Activated T-cell treated with anti-CD3 and anti-CD28 coated beads, Interleukin-2, amount 50 U/mL, for 72 hours (primary cell): ENCODE results near the gene QPRT. TPM values are rescaled to one million over a fixed set of nuclear protein-coding genes. Genes with fewer than 3 reads are reported as not detected.
"Not testable (repeated sequence)": the region's sequence is repeated elsewhere in the genome, so short reads cannot be mapped to it uniquely, and the experiment has no call there.

Experiments used
- ATAC-seq, 2 donors: fragments of 150-1000 bp; cut with Tn5 transposase; replicated peaks in 1 of 2; 2 replicates each; pipeline ENCODE4 v1.10.0; 2021; ENCODE audit warnings: moderate library complexity in 2 of 2, mild to moderate bottlenecking in 1 of 2
- DNase-seq, 2 donors: peaks; one replicate each; pipeline ENCODE4 v3.0.0; 2021 to 2022; ENCODE audit warnings: mixed read lengths in 1 of 2
- H3K27ac Mint-ChIP-seq: one replicate; pipeline ENCODE4 v1.8.0; 2022; ENCODE audit warnings: mild to moderate bottlenecking, moderate library complexity, mixed read lengths
- H3K27me3 Mint-ChIP-seq: one replicate; pipeline ENCODE4 v1.8.0; 2022; ENCODE audit warnings: low read depth, mixed read lengths
- H3K36me3 Mint-ChIP-seq, 2 donors: one replicate each; pipeline ENCODE4 v1.8.0; 2022; ENCODE audit warnings: mixed read lengths in 2 of 2, mild to moderate bottlenecking in 1 of 2; ENCODE audit not compliant: insufficient read depth in 2 of 2
- H3K4me1 Mint-ChIP-seq: one replicate; pipeline ENCODE4 v1.8.0; 2022; ENCODE audit warnings: low read depth, mixed read lengths
- H3K4me3 Mint-ChIP-seq, 2 donors: one replicate each; pipeline ENCODE4 v1.8.0; 2022; ENCODE audit warnings: mild to moderate bottlenecking in 2 of 2, mixed read lengths in 2 of 2, moderate library complexity in 2 of 2
- H3K9me3 Mint-ChIP-seq, 2 donors: one replicate each; pipeline ENCODE4 v1.8.0; 2022; ENCODE audit warnings: mixed read lengths in 2 of 2
- total RNA-seq, 2 donors: library from RNA; stranded (reverse); gene quantifications; one replicate each; pipeline ENCODE4 v1.2.3, GENCODE V29; 2022

Gene QPRT
- total RNA-seq, 2 donors from 2014 or later: 4.5 to 5.6 TPM

DNA sequence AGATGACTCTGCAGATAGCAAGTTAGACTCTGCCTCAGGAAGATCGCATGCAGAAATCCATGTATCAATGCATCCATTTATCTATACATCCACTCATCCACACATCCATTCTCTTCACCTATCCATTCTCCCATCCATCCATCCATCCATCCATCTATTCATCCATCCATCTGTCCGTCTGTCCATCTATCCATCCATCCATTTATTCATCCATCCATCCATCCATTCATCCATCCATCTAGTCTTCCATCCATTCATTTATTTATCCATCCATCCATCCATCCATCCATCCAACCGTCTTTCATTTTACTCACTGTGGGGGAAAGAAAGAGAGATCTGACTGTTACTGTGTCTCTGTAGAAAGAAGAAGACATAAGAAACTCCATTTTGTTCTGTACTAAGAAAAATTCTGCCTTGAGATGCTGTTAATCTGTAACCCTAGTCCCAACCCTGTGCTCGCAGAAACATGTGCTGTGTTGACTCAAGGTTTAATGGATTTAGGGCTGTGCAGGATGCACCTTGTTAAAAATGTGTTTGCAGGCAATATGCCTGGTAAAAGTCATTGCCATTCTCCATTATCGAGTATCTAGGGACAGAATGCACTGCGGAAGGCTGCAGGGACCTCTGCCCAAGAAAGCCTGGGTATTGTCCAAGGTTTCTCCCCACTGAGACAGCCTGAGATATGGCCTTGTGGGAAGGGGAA lies 61.1 kb downstream of the QPRT start:
- not testable (repeated sequence) for DNase-seq, H3K27ac Mint-ChIP-seq, ATAC-seq, H3K27me3 Mint-ChIP-seq, H3K9me3 Mint-ChIP-seq, H3K4me3 Mint-ChIP-seq, H3K36me3 Mint-ChIP-seq
- peaks cover 68% of the 10 kb centered on the region for H3K4me1 Mint-ChIP-seq

DNA sequence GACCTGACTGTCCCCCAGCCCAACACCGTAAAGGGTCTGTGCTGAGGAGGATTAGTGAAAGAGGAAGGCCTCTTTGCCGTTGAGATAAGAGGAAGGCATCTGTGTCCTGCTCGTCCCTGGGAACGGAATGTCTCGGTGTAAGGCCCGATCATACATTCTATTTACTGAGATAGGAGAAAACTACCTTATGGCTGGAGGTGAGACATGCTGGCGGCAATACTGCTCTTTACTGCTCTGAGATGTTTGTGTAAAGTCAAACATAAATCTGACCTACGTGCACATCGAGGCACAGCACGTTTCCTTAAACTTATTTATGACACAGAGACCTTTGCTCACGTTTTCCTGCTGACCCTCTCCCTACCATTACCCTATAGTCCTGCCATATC lies 61.6 kb downstream of the QPRT start:
- H3K27me3 Mint-ChIP-seq, ATAC-seq, H3K27ac Mint-ChIP-seq, DNase-seq, H3K4me3 Mint-ChIP-seq, H3K36me3 Mint-ChIP-seq, H3K9me3 Mint-ChIP-seq: not testable (repeated sequence)
- H3K4me1 Mint-ChIP-seq: peaks cover 73% of the 10 kb centered on the region

DNA sequence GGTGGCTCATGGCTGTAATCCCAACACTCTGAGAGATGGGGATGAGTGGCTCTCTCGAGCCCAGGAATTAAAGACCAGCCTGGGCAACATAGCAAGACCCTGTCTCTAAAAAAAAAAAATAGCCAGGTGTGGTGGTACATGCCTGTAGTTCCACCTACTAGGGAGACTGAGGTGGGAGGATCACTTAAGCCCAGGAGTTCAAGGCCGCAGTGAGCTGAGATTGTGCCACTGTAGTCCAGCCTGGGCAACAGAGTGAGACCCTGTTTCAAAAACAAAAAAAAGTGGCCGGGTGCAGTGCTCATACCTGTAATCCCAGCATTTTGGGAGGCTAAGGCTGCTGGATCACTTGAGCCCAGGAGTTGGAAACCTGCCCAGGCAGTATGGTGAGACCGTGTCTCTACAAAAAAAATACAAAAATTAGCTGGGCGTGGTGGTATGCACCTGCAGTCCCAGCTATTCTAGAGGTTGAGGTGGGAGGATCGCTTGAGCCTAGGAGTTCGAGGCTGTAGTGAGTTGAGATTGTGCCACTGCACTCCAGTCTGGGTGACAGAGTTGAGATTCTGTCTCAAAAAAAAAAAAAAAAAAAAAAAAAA lies 63.8 kb downstream of the QPRT start:
- Mint-ChIP-seq H3K4me1 (peaks cover 86% of the 10 kb centered on the region), H3K36me3 (peaks cover 9 to 12% of the 10 kb centered on the region in 2 donors), H3K27ac (peak overlapping the region; percentile 38), H3K27me3 (no peaks in the 10 kb centered on the region), H3K4me3 (peak overlapping the region; percentile 94 to 95), H3K9me3 (no peaks in the 10 kb centered on the region)
- no peak for DNase-seq
- no peak for ATAC-seq

DNA sequence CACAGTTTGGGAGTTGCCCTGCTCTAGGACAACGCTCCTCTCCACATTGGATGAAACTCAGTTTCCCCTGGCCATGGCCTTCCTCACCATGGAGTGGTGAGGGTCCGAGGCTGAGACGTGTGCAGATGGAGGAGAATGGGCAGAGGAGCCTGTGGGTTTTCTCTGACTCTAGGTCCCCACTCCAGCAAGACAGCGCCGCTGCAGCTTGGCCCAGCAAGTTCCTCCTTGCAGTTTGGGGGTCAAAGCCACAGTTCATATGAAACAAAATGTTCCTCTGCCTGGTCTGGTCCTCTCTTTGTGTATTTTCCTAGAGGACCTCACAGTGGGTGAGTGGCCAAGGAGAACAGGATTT lies 64.5 kb downstream of the QPRT start:
- ATAC-seq: no peak

DNA sequence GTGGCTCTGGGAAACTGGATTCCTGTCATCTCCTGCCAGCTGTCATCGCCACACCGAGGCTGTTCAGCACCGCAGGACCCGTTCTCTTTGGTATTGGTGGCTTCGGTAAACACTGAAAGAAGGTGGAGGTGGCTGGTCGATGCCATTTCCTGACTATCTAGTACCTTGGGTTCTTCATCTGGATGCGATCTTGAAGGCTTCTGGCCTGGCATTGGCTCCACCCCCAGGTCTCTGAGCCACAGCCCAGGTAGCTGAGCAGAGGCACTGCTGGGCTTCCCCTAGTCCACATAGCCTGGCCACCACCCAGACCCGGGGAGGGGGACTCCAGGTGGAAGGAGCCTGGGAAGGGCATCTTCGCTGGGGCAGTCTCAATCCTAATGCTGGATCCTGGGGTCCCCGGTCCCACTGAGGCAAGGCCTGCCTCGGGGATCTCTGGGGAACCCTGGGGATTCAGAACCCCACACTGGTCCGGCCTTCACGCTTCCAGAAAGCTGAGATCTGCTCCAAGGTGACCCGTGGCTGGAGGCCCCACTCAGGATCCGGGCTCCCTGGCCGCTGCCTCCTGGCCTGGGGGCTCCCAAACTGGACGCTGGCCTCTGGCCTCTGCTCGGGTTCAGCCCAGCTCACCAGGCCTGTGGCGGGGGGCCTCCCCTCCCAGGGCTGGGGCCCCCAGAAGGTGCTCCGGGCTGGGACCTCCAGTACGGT lies 65.0 kb downstream of the QPRT start:
- peaks cover 74% of the 10 kb centered on the region for H3K4me1 Mint-ChIP-seq
- ATAC-seq (peak in 1 of 2 donors; percentile 10), DNase-seq (peak; percentile 30 to 52)
- peak overlapping the region; percentile 63 for H3K27ac Mint-ChIP-seq
- no peaks in the 10 kb centered on the region for H3K9me3 Mint-ChIP-seq
- peak overlapping the region; percentile 94 to 95 for H3K4me3 Mint-ChIP-seq
- no peaks in the 10 kb centered on the region for H3K27me3 Mint-ChIP-seq
- H3K36me3 Mint-ChIP-seq: peaks cover 9 to 12% of the 10 kb centered on the region in 2 donors

More for the DNA sequence above, 64.5 kb downstream of the QPRT start:
- Mint-ChIP-seq H3K9me3 (no peaks in the 10 kb centered on the region), H3K4me1 (peaks cover 79% of the 10 kb centered on the region), H3K36me3 (peaks cover 9 to 12% of the 10 kb centered on the region in 2 donors), H3K27me3 (no peaks in the 10 kb centered on the region), H3K27ac (peak overlapping the region; percentile 8), H3K4me3 (peak overlapping the region; percentile 94 to 95)
- no peak for DNase-seq

DNA sequence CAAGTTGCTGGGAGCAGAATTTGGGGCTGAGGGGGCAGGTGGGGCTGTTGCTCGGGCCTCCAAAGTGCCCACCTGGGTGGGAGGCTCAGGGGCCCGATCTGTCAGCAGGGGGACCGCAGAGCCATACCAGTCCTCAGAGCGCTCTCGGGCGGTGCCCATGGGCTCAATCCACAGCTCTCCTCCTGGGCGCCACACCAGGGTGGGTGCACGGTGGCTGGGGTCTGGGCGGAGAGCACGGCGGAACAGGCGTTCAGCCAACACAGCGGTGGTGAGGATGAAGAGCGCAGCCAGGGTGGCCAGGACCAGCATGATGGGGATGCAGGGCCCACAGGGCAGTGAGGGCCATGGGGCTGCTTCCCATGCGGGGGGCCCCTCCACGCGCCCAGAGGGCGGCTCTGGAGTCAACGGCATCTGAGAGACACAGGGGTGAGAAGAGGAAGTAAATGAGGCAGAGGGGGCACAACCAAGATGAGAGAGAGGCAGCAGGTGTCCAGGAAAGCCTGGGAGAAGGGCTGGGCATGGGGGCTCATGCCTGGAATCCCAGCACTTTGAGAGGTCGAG lies 65.6 kb downstream of the QPRT start:
- Mint-ChIP-seq H3K4me1 (peaks cover 69% of the 10 kb centered on the region), H3K27me3 (no peaks in the 10 kb centered on the region), H3K9me3 (no peaks in the 10 kb centered on the region), H3K4me3 (peak overlapping the region; percentile 94 to 95), H3K27ac (peak overlapping the region; percentile 71), H3K36me3 (peaks cover 9 to 12% of the 10 kb centered on the region in 2 donors)
- ATAC-seq (no peak), DNase-seq (peak; percentile 4 to 25)

DNA sequence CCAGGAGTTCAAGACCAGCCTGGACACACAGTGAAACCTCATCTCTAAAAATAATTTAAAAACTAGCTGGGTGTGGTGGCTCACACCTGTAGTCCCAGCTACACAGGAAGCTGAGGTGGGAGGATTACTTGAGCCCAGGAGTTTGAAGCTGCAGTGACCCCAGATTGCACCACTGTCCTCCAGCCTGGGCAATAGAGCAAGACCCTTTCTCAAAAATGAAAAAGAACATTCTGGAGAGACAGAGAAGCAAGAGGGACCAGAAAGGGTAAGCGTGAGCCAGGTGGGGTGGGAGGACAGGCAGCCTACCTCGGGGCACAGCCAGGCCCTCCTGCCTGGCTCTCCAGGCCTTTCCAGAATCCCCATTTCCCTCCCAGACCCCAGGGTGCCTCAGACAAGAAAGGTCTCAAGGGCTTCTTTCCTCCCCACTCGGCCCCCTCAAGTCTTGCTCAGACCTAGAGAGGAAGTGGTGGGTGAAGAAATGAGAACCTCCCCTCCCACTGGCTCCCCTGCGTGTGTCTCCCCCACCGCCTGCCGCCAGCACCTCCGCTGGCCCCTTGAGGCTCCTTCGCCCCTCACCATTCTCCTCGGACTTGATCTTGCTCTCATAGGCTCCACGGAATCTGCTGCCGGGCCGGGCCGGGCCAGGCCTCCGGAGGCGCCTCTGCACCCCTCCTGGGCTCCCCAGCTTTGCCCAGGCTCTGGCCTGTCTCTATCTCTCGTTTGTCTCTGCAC lies 66.3 kb downstream of the QPRT start:
- Mint-ChIP-seq H3K9me3 (no peaks in the 10 kb centered on the region), H3K4me3 (peak overlapping the region; percentile 94 to 95), H3K36me3 (peaks cover 6 to 12% of the 10 kb centered on the region in 2 donors), H3K27me3 (no peaks in the 10 kb centered on the region), H3K4me1 (peaks cover 63% of the 10 kb centered on the region), H3K27ac (peak overlapping the region; percentile 98)
- peak; percentile 77 to 79 for DNase-seq
- ATAC-seq: peak; percentile 74 to 79

DNA sequence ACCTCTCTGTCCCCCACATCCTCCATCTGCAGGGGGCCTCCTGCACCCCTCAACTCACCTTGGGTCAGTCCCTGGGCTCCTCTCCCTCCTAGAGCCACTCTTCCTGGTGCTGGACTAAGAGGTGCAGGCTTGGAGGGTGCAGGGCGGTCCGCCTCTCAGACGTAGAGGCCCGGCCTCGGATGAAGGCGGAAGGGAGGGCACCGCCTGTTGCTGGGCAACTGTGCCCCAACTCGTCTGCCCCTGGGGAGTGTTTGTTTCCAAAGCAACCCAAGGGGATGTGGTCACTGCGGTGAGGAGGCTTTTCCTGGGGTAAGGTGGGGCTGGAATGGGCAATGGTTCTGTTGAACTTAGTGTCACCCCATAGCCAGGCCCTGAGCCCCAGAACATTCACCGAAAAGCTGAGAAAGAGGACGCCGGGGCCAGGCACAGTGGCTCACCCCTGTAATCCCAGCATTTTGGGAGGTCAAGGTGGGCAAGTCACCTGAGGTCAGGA lies 66.9 kb downstream of the QPRT start, which contains the start of gene C16orf54:
Gene C16orf54 (minus strand): TSS at position 138 of the 493 bp plus-strand sequence. CDS start 1,039 bp downstream, outside the sequence.
- peaks cover 56% of the 10 kb centered on the region for H3K4me1 Mint-ChIP-seq
- H3K9me3 Mint-ChIP-seq: no peaks in the 10 kb centered on the region
- peak within 1 kb of the TSS; percentile 98 for H3K27ac Mint-ChIP-seq
- peak; percentile 90 for ATAC-seq
- peak within 1 kb of the TSS; percentile 94 to 95 for H3K4me3 Mint-ChIP-seq
- no peaks in the 10 kb centered on the region for H3K27me3 Mint-ChIP-seq
- peaks cover 6 to 12% of the 10 kb centered on the region in 2 donors for H3K36me3 Mint-ChIP-seq
- DNase-seq: peak; percentile 91 to 92

DNA sequence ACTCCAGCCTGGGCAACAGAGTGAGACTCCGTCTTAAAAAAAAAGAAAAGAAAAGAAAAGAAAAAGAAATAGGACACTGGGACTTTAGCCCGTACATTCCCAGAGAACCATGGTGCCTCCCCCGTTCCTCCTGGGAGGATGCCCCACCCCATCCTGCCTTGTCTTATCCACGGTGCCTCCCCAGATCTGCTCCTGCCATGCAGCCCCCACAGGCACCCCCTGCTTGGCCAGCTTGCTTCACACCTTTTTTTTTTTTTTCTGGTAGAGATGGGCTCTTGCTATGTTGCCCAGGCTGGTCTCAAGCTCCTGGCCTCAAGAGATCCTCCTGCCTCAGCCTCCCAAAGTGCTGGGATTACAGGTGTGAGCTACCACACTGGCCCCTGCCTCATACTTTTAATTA lies 67.5 kb downstream of the QPRT start:
- not testable (repeated sequence) for H3K27me3 Mint-ChIP-seq, H3K9me3 Mint-ChIP-seq, ATAC-seq
- peaks cover 50% of the 10 kb centered on the region for H3K4me1 Mint-ChIP-seq
- peak overlapping the region; percentile 94 to 95 for H3K4me3 Mint-ChIP-seq
- peak overlapping the region; percentile 98 for H3K27ac Mint-ChIP-seq
- H3K36me3 Mint-ChIP-seq: peaks cover 5 to 12% of the 10 kb centered on the region in 2 donors
- peak in 1 of 2 donors; percentile 14 for DNase-seq

Other genes starting within 250 kb of the QPRT start
- 10 to 100 TPM; 12.0 to 14.6 TPM for gene BOLA2, start 224.8 kb upstream of the QPRT start, total RNA-seq
- 10 to 100 TPM; 44.6 to 78.6 TPM for gene SLX1B, start 224.6 kb upstream of the QPRT start, total RNA-seq
- gene SULT1A4, start 219.3 kb upstream of the QPRT start, total RNA-seq: 1 to 10 TPM; 1.4 to 2.0 TPM
- 10 to 100 TPM; 81.5 to 90.4 TPM for gene NPIPB12, start 172.8 kb upstream of the QPRT start, total RNA-seq
- 10 to 100 TPM; 77.4 to 84.4 TPM for gene SPN, start 15.9 kb upstream of the QPRT start, total RNA-seq
- 10 to 100 TPM; 23.7 to 25.9 TPM for gene C16orf54, start 66.8 kb downstream of the QPRT start, total RNA-seq
- not detected for gene ZG16, start 99.1 kb downstream of the QPRT start, total RNA-seq
- gene KIF22, start 111.6 kb downstream of the QPRT start, total RNA-seq: 100 to 1,000 TPM; 153 to 180 TPM
- 100 to 1,000 TPM; 266 to 329 TPM for gene MAZ, start 127.3 kb downstream of the QPRT start, total RNA-seq
- 1 to 10 TPM; 2.4 to 2.8 TPM for gene PRRT2, start 133.0 kb downstream of the QPRT start, total RNA-seq
- 10 to 100 TPM; 14.8 to 17.8 TPM for gene PAGR1, start 137.0 kb downstream of the QPRT start, total RNA-seq
- 100 to 1,000 TPM; 148 to 161 TPM for gene MVP, start 141.3 kb downstream of the QPRT start, total RNA-seq
- gene CDIPT, start 184.0 kb downstream of the QPRT start, total RNA-seq: 10 to 100 TPM; 48.7 to 56.0 TPM
- gene SEZ6L2, start 220.4 kb downstream of the QPRT start, total RNA-seq: under 1 TPM; 0.31 to 0.44 TPM
- under 1 TPM; 0.82 to 0.93 TPM for gene ASPHD1, start 221.3 kb downstream of the QPRT start, total RNA-seq
- gene KCTD13, start 247.0 kb downstream of the QPRT start, total RNA-seq: 10 to 100 TPM; 45.3 to 46.8 TPM